HG02870 (cell line): Measurements from ENCODE around the gene HYI.

Source experiments
- ATAC-seq: cut with Tn5 transposase; IDR thresholded peaks from one replicate; pipeline ENCODE4 v1.9.1; 2021; ENCODE audit warnings: mild to moderate bottlenecking, moderate library complexity; ENCODE audit not compliant: unreplicated experiment

Gene HYI

GRCh38 chr1:43445606-43446387 lies 7.9 kb downstream of the HYI start:
- ATAC-seq, result no peak

GRCh38 chr1:43444836-43445235 lies 8.9 kb downstream of the HYI start:
- no peak for ATAC-seq

- no peak for ATAC-seq
These were observed 9.4 kb downstream of the HYI start for GRCh38 chr1:43444151-43444828.

GRCh38 chr1:43443197-43443946 lies 10.4 kb downstream of the HYI start:
- ATAC-seq, result no peak

- ATAC-seq, result no peak
These were observed 11.0 kb downstream of the HYI start for GRCh38 chr1:43442756-43443155.

- ATAC-seq, result no peak
These were observed 11.7 kb downstream of the HYI start for GRCh38 chr1:43441894-43442637.

GRCh38 chr1:43441166-43441893 lies 12.4 kb downstream of the HYI start:
- no peak for ATAC-seq

GRCh38 chr1:43440358-43440757 lies 13.4 kb downstream of the HYI start:
- ATAC-seq, result no peak

- ATAC-seq, result no peak
These were observed 13.9 kb downstream of the HYI start for GRCh38 chr1:43439781-43440180.

GRCh38 chr1:43438953-43439581 lies 14.7 kb downstream of the HYI start:
- ATAC-seq, result no peak

GRCh38 chr1:43438576-43438952 lies 15.2 kb downstream of the HYI start:
- ATAC-seq, result no peak

- ATAC-seq, result no peak
These were observed 15.7 kb downstream of the HYI start for GRCh38 chr1:43438006-43438405.

GRCh38 chr1:43437031-43437973 lies 16.4 kb downstream of the HYI start:
- ATAC-seq, result no peak

- no peak for ATAC-seq
These were observed 17.4 kb downstream of the HYI start for GRCh38 chr1:43436371-43436770.

- no peak for ATAC-seq
These were observed 18.3 kb downstream of the HYI start for GRCh38 chr1:43435146-43436145.

GRCh38 chr1:43434256-43434655 lies 19.5 kb downstream of the HYI start:
- no peak for ATAC-seq

GRCh38 chr1:43432907-43433306 lies 20.8 kb downstream of the HYI start:
- no peak for ATAC-seq
